Measurements from ENCODE around the gene XCR1.

- TF ChIP-seq, protein P1, sequence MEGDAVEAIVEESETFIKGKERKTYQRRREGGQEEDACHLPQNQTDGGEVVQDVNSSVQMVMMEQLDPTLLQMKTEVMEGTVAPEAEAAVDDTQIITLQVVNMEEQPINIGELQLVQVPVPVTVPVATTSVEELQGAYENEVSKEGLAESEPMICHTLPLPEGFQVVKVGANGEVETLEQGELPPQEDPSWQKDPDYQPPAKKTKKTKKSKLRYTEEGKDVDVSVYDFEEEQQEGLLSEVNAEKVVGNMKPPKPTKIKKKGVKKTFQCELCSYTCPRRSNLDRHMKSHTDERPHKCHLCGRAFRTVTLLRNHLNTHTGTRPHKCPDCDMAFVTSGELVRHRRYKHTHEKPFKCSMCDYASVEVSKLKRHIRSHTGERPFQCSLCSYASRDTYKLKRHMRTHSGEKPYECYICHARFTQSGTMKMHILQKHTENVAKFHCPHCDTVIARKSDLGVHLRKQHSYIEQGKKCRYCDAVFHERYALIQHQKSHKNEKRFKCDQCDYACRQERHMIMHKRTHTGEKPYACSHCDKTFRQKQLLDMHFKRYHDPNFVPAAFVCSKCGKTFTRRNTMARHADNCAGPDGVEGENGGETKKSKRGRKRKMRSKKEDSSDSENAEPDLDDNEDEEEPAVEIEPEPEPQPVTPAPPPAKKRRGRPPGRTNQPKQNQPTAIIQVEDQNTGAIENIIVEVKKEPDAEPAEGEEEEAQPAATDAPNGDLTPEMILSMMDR (IDR thresholded peaks at IDR 0.05; ENCODE audit: low read depth, low read length, poor library complexity, severe bottlenecking) = no peak
- TF ChIP-seq EZH2phosphoT487 (IDR thresholded peaks at IDR 0.05; ENCODE audit: borderline replicate concordance, low read length) = no peak
Measured at GRCh38 chr3:45979378-45979777, 47.9 kb downstream of the XCR1 start.
